PC-9 (cell line): ENCODE data around the gene CTNND2. TPM values are rescaled to one million over a fixed set of nuclear protein-coding genes. Genes with fewer than 3 reads are reported as not detected.

Source experiments
- BruUV-seq: library from RNA; stranded (reverse); fragments of 400-500 nt; replicated peaks from 2 replicates; lab custom pipeline; 2021; lab: Mats Ljungman, UMichigan
- CTCF ChIA-PET: fragments of 300-600 bp; sonication (Branson Sonifier 250); formaldehyde crosslinking; loops from one replicate; lab custom pipeline; 2022; ENCODE audit warnings: antibody characterized with exemption; lab: Charles Lee
- POLR2A ChIA-PET: fragments of 300-600 bp; sonication (Branson Sonifier 250); formaldehyde crosslinking; loops from one replicate; lab custom pipeline; 2022; ENCODE audit warnings: antibody characterized with exemption; ENCODE audit not compliant: unreplicated experiment; lab: Charles Lee
- DNase-seq, 2 experiments: peaks; one replicate each; pipeline versions ENCODE4 v3.0.0 to v3.0.0-alpha.2; 2015 to 2022; ENCODE audit warnings: mixed read lengths in 1 of 2
- H2AFZ ChIP-seq: fragments of 200-600 bp; sonication (generic); 2 replicates; pipeline ENCODE4 v1.8.1; 2017; ENCODE audit warnings: antibody characterized with exemption
- H3F3A ChIP-seq: fragments of 200-600 bp; sonication (generic); 2 replicates; pipeline ENCODE4 v1.8.1; 2017; ENCODE audit warnings: antibody characterized with exemption, mild to moderate bottlenecking, low read depth; ENCODE audit not compliant: insufficient read depth
- H3K27ac ChIP-seq: fragments of 200-600 bp; sonication (generic); 2 replicates; pipeline ENCODE4 v1.6.1; 2016; ENCODE audit warnings: mixed run types
- H3K27me3 ChIP-seq: fragments of 200-600 bp; sonication (generic); 2 replicates; pipeline ENCODE4 v1.6.1; 2016; ENCODE audit warnings: low read depth, mixed run types; ENCODE audit not compliant: insufficient read depth
- H3K36me3 ChIP-seq: fragments of 200-600 bp; sonication (generic); 2 replicates; pipeline ENCODE4 v1.6.1; 2016; ENCODE audit warnings: low read depth, mixed run types
- H3K4me1 ChIP-seq: fragments of 200-600 bp; sonication (generic); replicated peaks from 2 replicates; pipeline ENCODE4 v1.6.1; 2016; ENCODE audit warnings: mixed run types; ENCODE audit not compliant: insufficient read depth
- H3K4me2 ChIP-seq: fragments of 200-600 bp; sonication (generic); 2 replicates; pipeline ENCODE4 v1.6.1; 2017; ENCODE audit warnings: mixed run types
- H3K4me3 ChIP-seq: fragments of 200-600 bp; sonication (generic); 2 replicates; pipeline ENCODE4 v1.6.1; 2016; ENCODE audit warnings: mixed run types
- H3K79me2 ChIP-seq: fragments of 200-600 bp; sonication (generic); 2 replicates; pipeline ENCODE4 v1.6.1; 2017; ENCODE audit warnings: low read depth, mixed run types
- H3K9me2 ChIP-seq: fragments of 200-600 bp; sonication (generic); 2 replicates; pipeline ENCODE4 v1.8.1; 2017; ENCODE audit warnings: mild to moderate bottlenecking; ENCODE audit not compliant: insufficient read depth
- H3K9me3 ChIP-seq: fragments of 200-600 bp; sonication (generic); 2 replicates; pipeline ENCODE4 v1.8.1; 2016; ENCODE audit warnings: low read depth; ENCODE audit not compliant: insufficient read depth
- H4K20me1 ChIP-seq: fragments of 200-600 bp; sonication (generic); 2 replicates; pipeline ENCODE4 v1.8.1; 2017; ENCODE audit not compliant: insufficient read depth
- CTCF ChIP-seq: fragments of 200-600 bp; sonication (generic); conservative IDR thresholded peaks from 2 replicates; pipeline ENCODE4 v1.6.1; 2017; ENCODE audit warnings: mixed run types, antibody characterized with exemption, mild to moderate bottlenecking, moderate library complexity
- EZH2 ChIP-seq: fragments of 200-600 bp; sonication (generic); IDR thresholded peaks from 2 replicates; pipeline ENCODE4 v1.8.0; 2017; ENCODE audit warnings: antibody characterized with exemption, low read depth
- intact Hi-C: fragments of 100-400 bp; cut with micrococcal nuclease; formaldehyde crosslinking; loops from one replicate; pipeline ENCODE4 v1.10.0; 2022; ENCODE audit not compliant: unreplicated experiment
- total RNA-seq: library from RNA; stranded (reverse); gene quantifications from 2 replicates; pipeline ENCODE4 v1.2.3, GENCODE V29; 2021

The CTNND2 gene
- total RNA-seq, 1 experiment from 2014 or later = not detected

GRCh38 chr5:11281842-11282241 lies 622.4 kb downstream of the CTNND2 start:
- Histone ChIP-seq H3K9me2 (no peaks in the 10 kb centered on the region), H3K79me2 (no peaks in the 10 kb centered on the region), H3F3A (no peaks in the 10 kb centered on the region), H4K20me1 (no peaks in the 10 kb centered on the region), H3K36me3 (no peaks in the 10 kb centered on the region), H3K4me1 (no peaks in the 10 kb centered on the region), H3K27me3 (peaks cover 75% of the 10 kb centered on the region), H3K27ac (no peak overlapping the region), H3K4me2 (no peak overlapping the region), H2AFZ (no peak overlapping the region), H3K9me3 (no peaks in the 10 kb centered on the region), H3K4me3 (no peak overlapping the region)
- DNase-seq = no peak
- CTCF ChIA-PET = no interaction called here
- POLR2A ChIA-PET = no interaction called here
- TF ChIP-seq EZH2 (no peak), CTCF (no peak)
- intact Hi-C loops = no loop called here
- no TSS peak for BruUV-seq

- no peaks in the 10 kb centered on the region for H3K79me2 ChIP-seq
- TF ChIP-seq CTCF = no peak
- TF ChIP-seq EZH2 = no peak
- peaks cover 66% of the 10 kb centered on the region for H3K27me3 ChIP-seq
- H4K20me1 ChIP-seq = no peaks in the 10 kb centered on the region
- no peaks in the 10 kb centered on the region for H3K4me1 ChIP-seq
- no peak for DNase-seq
- BruUV-seq = no TSS peak
- H3F3A ChIP-seq = no peaks in the 10 kb centered on the region
- no peak overlapping the region for H3K4me3 ChIP-seq
- no peak overlapping the region for H2AFZ ChIP-seq
- ChIA-PET POLR2A (no interaction called here), CTCF (no interaction called here)
- H3K4me2 ChIP-seq = no peak overlapping the region
- H3K9me2 ChIP-seq = no peaks in the 10 kb centered on the region
- H3K27ac ChIP-seq = no peak overlapping the region
- intact Hi-C loops = no loop called here
- H3K9me3 ChIP-seq = no peaks in the 10 kb centered on the region
- H3K36me3 ChIP-seq = no peaks in the 10 kb centered on the region
Observed at GRCh38 chr5:11277323-11277722, 626.9 kb downstream of the CTNND2 start.

- intact Hi-C loops = no loop called here
- Histone ChIP-seq H3K27ac (no peak overlapping the region), H3K9me3 (no peaks in the 10 kb centered on the region), H3K79me2 (no peaks in the 10 kb centered on the region), H3K9me2 (no peaks in the 10 kb centered on the region), H3K27me3 (peaks cover 58% of the 10 kb centered on the region), H3K4me3 (no peak overlapping the region), H3F3A (no peaks in the 10 kb centered on the region), H3K36me3 (no peaks in the 10 kb centered on the region), H3K4me2 (peak overlapping the region; percentile 25), H3K4me1 (no peaks in the 10 kb centered on the region), H2AFZ (no peak overlapping the region), H4K20me1 (0 out of 2 replicates have a peak, but pooled peaks cover 4% of the 10 kb centered on the region)
- no peak for DNase-seq
- TF ChIP-seq EZH2 (no peak), CTCF (no peak)
- ChIA-PET POLR2A (no interaction called here), CTCF (no interaction called here)
- BruUV-seq = no TSS peak
Observed at GRCh38 chr5:11273180-11273903, 630.9 kb downstream of the CTNND2 start.
